ENCODE results near the gene MAP4K2. TPM values are rescaled to one million over a fixed set of nuclear protein-coding genes. Genes with fewer than 3 reads are reported as not detected.

MAP4K2 gene
- polyA plus RNA-seq, 1 of the 3 experiments (the other 2 are of a cell fraction), result 20.0 TPM

GRCh38 chr11:64776425-64776824, 26.6 kb downstream of the MAP4K2 start:
- Histone ChIP-seq H3K27me3 (ENCODE audit: insufficient read depth) (no peaks in the 10 kb centered on the region), H3K4me1 (ENCODE audit: control insufficient read depth in 1 of 2, insufficient read depth in 2 of 2, low read depth in 1 of 2, low read length in 1 of 2) (peaks cover 17 to 19% of the 10 kb centered on the region in 2 experiments), H3F3A (replicated peaks; ENCODE audit: insufficient read depth) (peaks cover 22% of the 10 kb centered on the region), H2AFZ (ENCODE audit: low read depth) (no peak overlapping the region), H3K9me3 (no peaks in the 10 kb centered on the region), H3K4me3 (ENCODE audit: low read depth in 2 of 2, low read length in 1 of 2) (peak overlapping the region; percentile 77 to 83), H3K27ac (ENCODE audit: low read depth in 2 of 2, low read length in 1 of 2) (no peak overlapping the region), H3K4me2 (peak overlapping the region; percentile 89), H4K20me1 (ENCODE audit: insufficient read depth) (peaks cover 61% of the 10 kb centered on the region), H3K9me2 (no peaks in the 10 kb centered on the region), H3K9ac (peak overlapping the region; percentile 64; the same call in 1 of the 2 replicates), H3K36me3 (replicated peaks in 1 of 2; ENCODE audit: control insufficient read depth in 1 of 2, insufficient read depth in 2 of 2, low read length in 1 of 2) (peaks cover 59% of the 10 kb centered on the region in 2 experiments), H3K79me2 (ENCODE audit: insufficient read depth) (peaks cover 61% of the 10 kb centered on the region)
- CTCF ChIA-PET, result interaction anchor here (0.6 to 6.1 kb wide), 8 partner anchors 9 to 89 kb away, joined by 3 to 47 read pairs (median 4); no protein-coding TSS in a partner anchor
- POLR2A ChIA-PET, result interaction anchor here (0.9 to 1.6 kb wide), 2 partner anchors 14 to 17 kb away, joined by 3 to 5 read pairs; partner anchors contain the start of gene PYGM
- no peak for TF ChIP-seq SMC3 (IDR thresholded peaks at IDR 0.05; ENCODE audit: low read depth, low read length)
- no peak for TF ChIP-seq TAF1 (IDR thresholded peaks at IDR 0.05; ENCODE audit: borderline replicate concordance, low read depth, low read length)
- TF ChIP-seq MEF2A (IDR thresholded peaks at IDR 0.05; ENCODE audit: borderline replicate concordance, low read depth), result no peak
- no peak for TF ChIP-seq ZBTB33 (IDR thresholded peaks at IDR 0.05; ENCODE audit: borderline replicate concordance, low read depth)
- no peak for TF ChIP-seq GATA2 (CRISPR knock-in tag; IDR thresholded peaks at IDR 0.05)
- TF ChIP-seq JUND (IDR thresholded peaks at IDR 0.05), result no peak
- no peak for TF ChIP-seq RFX5 (IDR thresholded peaks at IDR 0.05; ENCODE audit: low read length)
- TF ChIP-seq NFIC (IDR thresholded peaks at IDR 0.05; ENCODE audit: borderline replicate concordance), result no peak
- TF ChIP-seq MXI1 (IDR thresholded peaks at IDR 0.05; ENCODE audit: low read depth, low read length), result no peak
- TF ChIP-seq IRF3 (IDR thresholded peaks at IDR 0.05; ENCODE audit: low read depth, low read length), result no peak
- no peak for TF ChIP-seq POLR2AphosphoS5 (IDR thresholded peaks at IDR 0.05; ENCODE audit: low read depth, low read length)
- TF ChIP-seq YY1 (IDR thresholded peaks at IDR 0.05; ENCODE audit: low read depth), result no peak
- no peak for DNase-seq
- WGBS (ENCODE audit: low lambda C conversion rate), result 57% methylated on average over 6 of the region's 6 CpGs

GRCh38 chr11:64774144-64774543, 28.9 kb downstream of the MAP4K2 start:
- no peak for DNase-seq
- Histone ChIP-seq H3K4me1 (ENCODE audit: control insufficient read depth in 1 of 2, insufficient read depth in 2 of 2, low read depth in 1 of 2, low read length in 1 of 2) (peaks cover 12% of the 10 kb centered on the region in 2 experiments), H4K20me1 (ENCODE audit: insufficient read depth) (peaks cover 83% of the 10 kb centered on the region), H2AFZ (ENCODE audit: low read depth) (no peak overlapping the region), H3K27ac (ENCODE audit: low read depth in 2 of 2, low read length in 1 of 2) (no peak overlapping the region), H3F3A (replicated peaks; ENCODE audit: insufficient read depth) (peaks cover 29% of the 10 kb centered on the region), H3K27me3 (ENCODE audit: insufficient read depth) (no peaks in the 10 kb centered on the region), H3K36me3 (replicated peaks in 1 of 2; ENCODE audit: control insufficient read depth in 1 of 2, insufficient read depth in 2 of 2, low read length in 1 of 2) (peaks cover 81 to 82% of the 10 kb centered on the region in 2 experiments), H3K4me2 (no peak overlapping the region), H3K9me2 (no peaks in the 10 kb centered on the region), H3K9me3 (no peaks in the 10 kb centered on the region), H3K9ac (no peak overlapping the region), H3K4me3 (ENCODE audit: low read depth in 2 of 2, low read length in 1 of 2) (no peak overlapping the region), H3K79me2 (ENCODE audit: insufficient read depth) (peaks cover 81% of the 10 kb centered on the region)
- POLR2A ChIA-PET, result no interaction called here
- CTCF ChIA-PET, result interaction anchor here (0.8 to 6.1 kb wide), 5 partner anchors 8 to 85 kb away, joined by 3 to 47 read pairs (median 4); no protein-coding TSS in a partner anchor
- 95% methylated on average over 5 of the region's 5 CpGs for WGBS (ENCODE audit: low lambda C conversion rate)
- TF ChIP-seq TCF12 (IDR thresholded peaks at IDR 0.05) (no peak), MAX (IDR thresholded peaks at IDR 0.05; ENCODE audit: low read depth) (no peak), RAD21 (IDR thresholded peaks at IDR 0.05; ENCODE audit: low read length) (no peak), CHD2 (IDR thresholded peaks at IDR 0.05; ENCODE audit: low read length, partially characterized antibody) (no peak), USF1 (IDR thresholded peaks at IDR 0.05; ENCODE audit: borderline replicate concordance, low read depth) (no peak), RXRA (IDR thresholded peaks at IDR 0.05; ENCODE audit: borderline replicate concordance, low read depth) (no peak), PBX3 (IDR thresholded peaks at IDR 0.05) (no peak), GATA2 (CRISPR knock-in tag; IDR thresholded peaks at IDR 0.05) (no peak), POLR2AphosphoS5 (IDR thresholded peaks at IDR 0.05; ENCODE audit: low read depth, low read length) (no peak), RFX5 (IDR thresholded peaks at IDR 0.05; ENCODE audit: low read length) (no peak), ZBTB33 (IDR thresholded peaks at IDR 0.05; ENCODE audit: borderline replicate concordance, low read depth) (no peak), ELF1 (IDR thresholded peaks at IDR 0.05) (no peak)
